ENCODE measurements around the gene TMEM38A.

TMEM38A gene

DNA sequence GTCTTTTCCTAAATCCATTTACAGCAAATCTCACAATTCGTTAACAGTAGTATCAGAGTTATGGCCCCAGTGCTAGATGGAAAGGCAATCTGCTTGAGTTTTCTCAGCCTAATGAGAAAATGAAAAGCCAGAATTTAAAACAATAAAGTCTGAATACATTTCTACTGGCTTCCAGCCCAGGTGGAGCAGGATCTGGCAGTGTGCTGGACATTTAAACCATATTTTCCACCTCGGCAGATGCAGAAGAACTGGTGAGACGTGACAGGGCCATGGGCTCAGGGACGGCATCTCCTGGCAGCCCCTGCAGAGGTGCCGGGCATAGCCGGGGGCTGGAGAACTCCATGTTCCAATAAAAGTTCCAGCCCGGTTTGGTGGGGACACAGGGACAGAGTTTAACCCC is 8.1 kb upstream of the TMEM38A start:
- H3K4me3 ChIP-seq (ENCODE audit: low read depth, low read length) = no peak overlapping the region
- TF ChIP-seq, protein P1, sequence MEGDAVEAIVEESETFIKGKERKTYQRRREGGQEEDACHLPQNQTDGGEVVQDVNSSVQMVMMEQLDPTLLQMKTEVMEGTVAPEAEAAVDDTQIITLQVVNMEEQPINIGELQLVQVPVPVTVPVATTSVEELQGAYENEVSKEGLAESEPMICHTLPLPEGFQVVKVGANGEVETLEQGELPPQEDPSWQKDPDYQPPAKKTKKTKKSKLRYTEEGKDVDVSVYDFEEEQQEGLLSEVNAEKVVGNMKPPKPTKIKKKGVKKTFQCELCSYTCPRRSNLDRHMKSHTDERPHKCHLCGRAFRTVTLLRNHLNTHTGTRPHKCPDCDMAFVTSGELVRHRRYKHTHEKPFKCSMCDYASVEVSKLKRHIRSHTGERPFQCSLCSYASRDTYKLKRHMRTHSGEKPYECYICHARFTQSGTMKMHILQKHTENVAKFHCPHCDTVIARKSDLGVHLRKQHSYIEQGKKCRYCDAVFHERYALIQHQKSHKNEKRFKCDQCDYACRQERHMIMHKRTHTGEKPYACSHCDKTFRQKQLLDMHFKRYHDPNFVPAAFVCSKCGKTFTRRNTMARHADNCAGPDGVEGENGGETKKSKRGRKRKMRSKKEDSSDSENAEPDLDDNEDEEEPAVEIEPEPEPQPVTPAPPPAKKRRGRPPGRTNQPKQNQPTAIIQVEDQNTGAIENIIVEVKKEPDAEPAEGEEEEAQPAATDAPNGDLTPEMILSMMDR (IDR thresholded peaks at IDR 0.05; ENCODE audit: borderline replicate concordance, insufficient read depth, low read depth, low read length) = no peak

DNA sequence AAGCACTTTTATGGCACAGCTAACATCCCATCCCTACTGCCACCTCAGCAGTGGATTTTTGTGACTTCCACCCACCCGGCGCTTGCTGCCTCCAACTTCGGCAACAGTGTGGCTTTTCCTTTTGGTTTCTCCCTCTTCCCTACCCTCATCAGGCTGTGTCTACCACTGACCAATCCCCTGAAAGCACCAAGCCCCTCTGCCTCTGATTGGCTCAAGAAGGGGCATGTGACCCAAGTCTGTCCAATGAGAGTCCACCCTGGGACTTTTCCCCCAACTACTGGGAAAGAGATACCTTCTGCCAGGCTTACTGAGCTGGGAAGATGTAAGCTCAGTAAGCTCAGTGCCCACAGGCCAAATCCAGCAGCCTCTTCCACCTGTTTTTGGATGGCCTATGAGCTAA is 6.8 kb upstream of the TMEM38A start:
- H3K4me3 ChIP-seq (ENCODE audit: low read depth, low read length) = no peak overlapping the region
- TF ChIP-seq, protein P1 (IDR thresholded peaks at IDR 0.05; ENCODE audit: borderline replicate concordance, insufficient read depth, low read depth, low read length) = no peak

DNA sequence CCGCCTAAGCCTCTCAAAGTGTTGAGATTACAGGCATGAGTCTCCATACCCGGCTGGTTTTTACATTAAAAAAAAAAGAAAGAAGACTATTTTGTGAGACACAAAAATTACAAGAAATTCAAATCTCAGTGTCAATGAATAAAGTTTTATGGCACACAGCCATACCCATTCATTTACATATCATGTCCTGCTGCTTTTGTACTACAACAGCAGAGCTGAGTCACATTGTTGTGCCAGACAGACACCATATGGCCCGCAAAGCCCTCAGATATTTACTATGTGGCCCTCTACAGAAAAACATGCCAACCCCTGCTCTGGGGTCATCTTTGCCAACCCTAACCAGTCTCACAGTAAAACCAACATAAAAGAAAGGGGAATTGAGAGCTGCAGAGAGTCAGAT is 6.3 kb upstream of the TMEM38A start:
- TF ChIP-seq, protein P1 (IDR thresholded peaks at IDR 0.05; ENCODE audit: borderline replicate concordance, insufficient read depth, low read depth, low read length) = no peak
- no peak overlapping the region for H3K4me3 ChIP-seq (ENCODE audit: low read depth, low read length)

DNA sequence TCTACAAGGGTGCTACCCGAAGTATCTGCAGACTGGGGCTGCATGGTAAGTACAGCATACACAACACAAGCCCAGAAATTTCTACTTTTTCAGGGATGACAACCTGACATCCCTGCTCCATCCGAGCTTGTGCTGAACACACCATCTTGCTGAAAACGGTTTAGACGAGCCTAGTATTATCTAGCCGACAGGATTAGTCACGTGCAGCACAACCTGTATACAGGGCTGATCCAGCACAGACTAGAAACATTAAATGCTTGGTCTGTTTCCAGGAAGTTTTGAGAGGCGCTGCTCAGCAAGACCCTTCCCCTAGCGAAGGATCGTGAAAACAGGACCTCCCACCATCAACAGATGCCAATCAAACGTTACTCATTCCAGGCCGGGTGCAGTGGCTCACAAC is 5.2 kb upstream of the TMEM38A start:
- no peak overlapping the region for H3K4me3 ChIP-seq (ENCODE audit: low read depth, low read length)
- TF ChIP-seq, protein P1 (IDR thresholded peaks at IDR 0.05; ENCODE audit: borderline replicate concordance, insufficient read depth, low read depth, low read length) = no peak

DNA sequence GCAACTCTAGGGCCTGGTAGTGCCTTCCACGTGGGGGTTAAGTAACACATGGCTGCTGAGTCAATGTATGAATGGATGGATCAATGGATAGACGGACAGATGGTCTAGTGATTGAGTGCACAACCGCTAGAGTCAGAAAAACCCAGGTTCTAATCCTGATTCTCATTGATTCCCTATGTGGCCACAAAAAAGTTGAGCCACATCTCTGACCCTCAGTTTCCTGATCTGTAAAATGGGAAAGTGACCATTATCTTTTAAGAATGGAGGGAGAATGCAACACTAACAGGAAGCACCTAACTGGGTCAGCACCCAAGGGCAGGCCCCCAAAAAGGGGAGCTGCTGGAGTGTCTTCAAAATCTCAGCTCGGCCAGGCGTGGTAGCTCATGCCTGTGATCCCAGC is 3.6 kb upstream of the TMEM38A start:
- TF ChIP-seq, protein P1 (IDR thresholded peaks at IDR 0.05; ENCODE audit: borderline replicate concordance, insufficient read depth, low read depth, low read length) = no peak
- H3K4me3 ChIP-seq (ENCODE audit: low read depth, low read length) = no peak overlapping the region

GRCh38 chr19:16659464-16659831 is 1.5 kb upstream of the TMEM38A start:
- TF ChIP-seq, protein P1 (IDR thresholded peaks at IDR 0.05; ENCODE audit: borderline replicate concordance, insufficient read depth, low read depth, low read length) = no peak
- peak overlapping the region; percentile 82 for H3K4me3 ChIP-seq (ENCODE audit: low read depth, low read length)

DNA sequence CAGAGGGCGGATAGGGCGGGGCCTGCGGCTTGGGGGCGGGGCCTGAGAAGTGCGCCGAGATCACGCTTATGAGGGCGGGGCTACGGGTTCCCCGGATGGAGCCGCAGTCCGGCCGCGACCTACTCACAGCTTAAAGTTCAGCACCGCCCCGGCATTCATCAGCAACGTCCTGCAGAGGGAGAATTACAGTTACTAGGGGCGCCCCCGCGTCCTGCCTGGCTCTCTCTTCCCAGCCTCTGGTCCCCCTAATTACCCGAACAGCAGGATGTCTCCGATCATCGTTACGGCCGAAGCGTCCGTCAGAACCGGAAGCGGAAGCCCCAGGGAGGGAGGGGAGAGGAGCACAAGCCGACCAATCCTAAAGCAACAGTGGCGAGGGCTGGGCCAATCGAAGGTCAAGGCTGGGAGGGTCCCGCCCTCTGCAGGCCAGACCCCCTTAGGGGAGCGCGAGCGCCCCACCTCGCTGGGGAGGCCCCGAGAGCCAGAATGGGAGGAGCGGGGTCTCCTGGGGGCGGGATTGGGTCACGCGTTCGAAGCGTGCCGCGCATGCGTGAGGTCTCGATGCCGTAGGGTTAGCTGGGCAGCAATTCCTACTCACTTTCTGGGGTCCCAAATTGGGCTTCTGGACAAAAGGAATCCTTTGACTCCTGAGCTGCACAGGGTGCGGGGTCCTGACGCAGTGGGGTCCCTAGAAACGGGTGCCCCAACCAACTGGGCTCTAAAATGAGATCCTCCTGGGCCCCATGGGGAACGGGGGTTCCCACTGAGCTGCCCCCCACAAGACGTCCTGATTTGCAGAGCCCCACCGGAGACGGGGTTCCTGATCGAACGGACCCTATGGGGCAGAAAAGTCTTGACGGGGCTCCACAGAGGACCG is 869 bp upstream of the TMEM38A start, which contains the start of gene SMIM7:
TSS of gene SMIM7 (minus strand) at position 313 of the 877 bp plus-strand sequence. CDS start at position 279, 34 bp downstream.
- TF ChIP-seq, protein P1 (IDR thresholded peaks at IDR 0.05; ENCODE audit: borderline replicate concordance, insufficient read depth, low read depth, low read length) = 0 out of 2 replicates have a peak, but pooled peaks have one; percentile 5
- H3K4me3 ChIP-seq (ENCODE audit: low read depth, low read length) = peak within 1 kb of the TSS; percentile 82
